ENCODE measurements around the gene ZCCHC7.

DNA sequence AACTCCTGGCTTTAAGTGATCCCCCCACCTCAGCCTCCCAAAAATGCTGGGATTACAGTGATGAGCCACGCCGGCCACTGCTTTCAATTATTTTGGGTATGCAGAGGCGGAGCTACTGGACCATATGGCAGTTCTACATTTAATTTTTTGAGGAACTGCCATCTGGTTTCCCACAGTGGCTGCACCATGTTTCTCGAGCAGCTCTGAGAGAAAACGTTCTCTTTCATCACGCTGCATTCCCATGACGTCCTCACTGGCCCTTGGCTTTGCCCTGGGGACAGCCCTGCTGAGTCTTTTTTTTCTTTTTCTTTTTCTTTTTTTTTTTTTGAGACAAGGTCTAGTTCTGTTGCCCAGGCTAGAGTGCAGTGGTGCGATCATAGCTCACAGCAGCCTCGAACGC is 266.6 kb downstream of the ZCCHC7 start:
- TF ChIP-seq, protein P1, sequence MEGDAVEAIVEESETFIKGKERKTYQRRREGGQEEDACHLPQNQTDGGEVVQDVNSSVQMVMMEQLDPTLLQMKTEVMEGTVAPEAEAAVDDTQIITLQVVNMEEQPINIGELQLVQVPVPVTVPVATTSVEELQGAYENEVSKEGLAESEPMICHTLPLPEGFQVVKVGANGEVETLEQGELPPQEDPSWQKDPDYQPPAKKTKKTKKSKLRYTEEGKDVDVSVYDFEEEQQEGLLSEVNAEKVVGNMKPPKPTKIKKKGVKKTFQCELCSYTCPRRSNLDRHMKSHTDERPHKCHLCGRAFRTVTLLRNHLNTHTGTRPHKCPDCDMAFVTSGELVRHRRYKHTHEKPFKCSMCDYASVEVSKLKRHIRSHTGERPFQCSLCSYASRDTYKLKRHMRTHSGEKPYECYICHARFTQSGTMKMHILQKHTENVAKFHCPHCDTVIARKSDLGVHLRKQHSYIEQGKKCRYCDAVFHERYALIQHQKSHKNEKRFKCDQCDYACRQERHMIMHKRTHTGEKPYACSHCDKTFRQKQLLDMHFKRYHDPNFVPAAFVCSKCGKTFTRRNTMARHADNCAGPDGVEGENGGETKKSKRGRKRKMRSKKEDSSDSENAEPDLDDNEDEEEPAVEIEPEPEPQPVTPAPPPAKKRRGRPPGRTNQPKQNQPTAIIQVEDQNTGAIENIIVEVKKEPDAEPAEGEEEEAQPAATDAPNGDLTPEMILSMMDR (IDR thresholded peaks at IDR 0.05; ENCODE audit: insufficient read depth, low read length) = no peak
- no peak for TF ChIP-seq REST (IDR thresholded peaks at IDR 0.05; ENCODE audit: insufficient replicate concordance, low read depth)

All from HL-60 (cell line).